ENCODE measurements around the gene ZNF415. TPM values are rescaled to one million over a fixed set of nuclear protein-coding genes. Genes with fewer than 3 reads are reported as not detected.

The ZNF415 gene
- total and polyA plus RNA-seq, 2 donors (not counting 1 experiment from before 2014, with no cell fraction given), result 7.2 to 15.7 TPM

DNA sequence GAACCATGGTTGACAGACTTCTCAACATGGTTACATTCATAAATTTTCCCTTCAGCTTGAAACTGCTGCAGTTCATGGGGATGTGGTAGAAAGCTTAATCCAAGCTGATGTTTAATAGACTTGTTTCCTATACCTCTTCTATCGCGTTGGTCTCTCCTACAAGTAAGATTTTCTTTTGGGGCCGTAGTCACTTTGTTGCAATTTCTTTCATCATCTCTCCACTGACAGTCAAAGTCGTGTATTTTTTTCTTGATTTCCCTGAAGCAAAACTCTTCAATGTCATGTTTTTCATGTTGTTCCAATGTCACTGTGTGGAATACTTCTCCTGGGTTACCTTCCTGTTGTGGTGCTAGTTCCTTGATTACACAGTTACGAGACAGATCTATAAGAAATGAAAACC is 23.2 kb downstream of the ZNF415 start:
- H3K36me3 ChIP-seq (ENCODE audit: control insufficient read depth, insufficient read depth, low read length), result peaks cover 2% of the 10 kb centered on the region
- no peaks in the 10 kb centered on the region for H3K79me2 ChIP-seq (ENCODE audit: control insufficient read depth, insufficient read depth, low read length)
- no peak overlapping the region for H3K27ac ChIP-seq (ENCODE audit: insufficient read depth, low read length)
- no peaks in the 10 kb centered on the region for H4K20me1 ChIP-seq (ENCODE audit: control insufficient read depth, extremely low read depth, insufficient read depth, low read length)
- DNase-seq (ENCODE audit: low read depth in 2 of 2), result no peak
- no peak overlapping the region for H2AFZ ChIP-seq (ENCODE audit: low read length)
- H3K4me2 ChIP-seq (ENCODE audit: extremely low read depth, insufficient read depth, low read length), result no peak overlapping the region
- H3K4me3 ChIP-seq (replicated peaks in 1 of 4; ENCODE audit: control extremely low read depth in 1 of 4, insufficient read depth in 1 of 4, low read depth in 3 of 4, low read length in 4 of 4), result no peak overlapping the region
- H3K27me3 ChIP-seq (ENCODE audit: control insufficient read depth, insufficient read depth, low read length), result no peaks in the 10 kb centered on the region
- H3K9me3 ChIP-seq (ENCODE audit: control insufficient read depth, insufficient read depth, low read depth, low read length), result no peaks in the 10 kb centered on the region
- no peak for TF ChIP-seq CTCF (conservative IDR thresholded peaks at IDR 0.05 in 1 of 2, IDR thresholded peaks at IDR 0.05 in 1 of 2; ENCODE audit: low read depth in 1 of 2, low read length in 2 of 2)
- no peak overlapping the region for H3K9ac ChIP-seq (ENCODE audit: insufficient read depth, low read length)
- H3K4me1 ChIP-seq (ENCODE audit: control insufficient read depth, extremely low read depth, insufficient read depth, low read length), result no peaks in the 10 kb centered on the region

DNA sequence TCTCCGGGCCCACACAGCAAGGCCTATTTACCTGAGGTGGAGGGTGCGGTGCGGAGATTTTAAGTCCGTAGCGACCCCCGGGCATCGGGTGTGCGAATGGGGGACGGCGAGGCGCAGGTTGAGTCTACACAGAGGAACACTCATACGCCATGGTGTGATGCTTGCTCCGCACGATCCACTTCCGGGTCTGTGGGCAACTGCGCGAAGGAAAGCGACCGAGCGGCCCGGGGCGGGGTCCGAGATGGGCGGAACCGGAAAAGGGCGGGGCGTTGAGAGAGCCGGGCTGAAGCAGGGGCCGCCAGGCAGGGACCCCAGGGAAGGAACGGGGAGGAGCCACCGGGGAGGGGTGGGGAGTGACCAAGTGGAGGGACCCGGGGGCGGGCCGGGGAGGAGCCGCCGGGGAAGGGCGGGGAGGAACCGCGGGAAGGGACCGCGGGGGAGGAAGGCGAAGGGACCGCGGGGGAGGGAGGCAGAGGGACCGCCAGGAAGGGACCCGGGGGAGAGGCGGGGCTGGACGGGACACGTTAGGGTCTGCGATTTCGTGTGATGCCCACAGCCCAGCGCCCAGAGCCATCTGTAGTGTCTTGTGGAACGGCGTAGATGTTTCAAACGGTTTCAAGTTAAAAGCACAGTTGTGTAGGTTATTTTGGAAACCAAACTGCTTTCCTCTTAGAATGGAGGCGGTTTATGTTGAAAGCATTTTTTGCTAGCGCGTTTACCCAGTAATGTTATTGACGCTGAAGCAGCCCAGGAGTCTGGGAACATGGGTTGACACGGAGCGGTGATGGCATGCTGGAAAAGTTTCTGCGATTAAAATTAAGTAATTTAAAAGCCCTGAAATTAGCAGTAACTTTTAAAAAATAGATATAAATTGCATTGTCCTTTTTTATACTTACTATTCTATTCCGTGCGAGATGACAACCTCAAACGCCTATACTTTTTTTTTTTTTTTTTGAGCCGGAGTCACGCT is 29.2 kb downstream of the ZNF415 start, which contains the start of gene ZNF160:
ZNF160 (minus strand) TSS at position 189 of the 970 bp plus-strand sequence. CDS start 17,146 bp downstream, outside the sequence.
- Histone ChIP-seq H4K20me1 (ENCODE audit: control insufficient read depth, extremely low read depth, insufficient read depth, low read length) (no peaks in the 10 kb centered on the region), H3K9ac (ENCODE audit: insufficient read depth, low read length) (peak within 1 kb of the TSS; percentile 92), H3K79me2 (ENCODE audit: control insufficient read depth, insufficient read depth, low read length) (peaks cover 23% of the 10 kb centered on the region), H3K27me3 (ENCODE audit: control insufficient read depth, insufficient read depth, low read length) (no peaks in the 10 kb centered on the region), H3K36me3 (ENCODE audit: control insufficient read depth, insufficient read depth, low read length) (no peaks in the 10 kb centered on the region), H2AFZ (ENCODE audit: low read length) (peak within 1 kb of the TSS; percentile 97), H3K9me3 (ENCODE audit: control insufficient read depth, insufficient read depth, low read depth, low read length) (no peaks in the 10 kb centered on the region), H3K4me3 (replicated peaks in 1 of 4; ENCODE audit: control extremely low read depth in 1 of 4, insufficient read depth in 1 of 4, low read depth in 3 of 4, low read length in 4 of 4) (peak within 1 kb of the TSS; percentile 80 to 99 (median 94)), H3K27ac (ENCODE audit: insufficient read depth, low read length) (peak within 1 kb of the TSS; percentile 97), H3K4me1 (ENCODE audit: control insufficient read depth, extremely low read depth, insufficient read depth, low read length) (no peaks in the 10 kb centered on the region), H3K4me2 (ENCODE audit: extremely low read depth, insufficient read depth, low read length) (peak within 1 kb of the TSS; percentile 96)
- TF ChIP-seq CTCF (conservative IDR thresholded peaks at IDR 0.05 in 1 of 2, IDR thresholded peaks at IDR 0.05 in 1 of 2; ENCODE audit: low read depth in 1 of 2, low read length in 2 of 2), result no peak
- TF ChIP-seq EZH2 (IDR thresholded peaks at IDR 0.05; ENCODE audit: low read length, missing control alignments), result no peak
- DNase-seq (ENCODE audit: low read depth in 2 of 2), result peak; percentile 95

- H3K9ac ChIP-seq (ENCODE audit: insufficient read depth, low read length), result peak overlapping the region; percentile 92
- peak overlapping the region; percentile 96 for H3K4me2 ChIP-seq (ENCODE audit: extremely low read depth, insufficient read depth, low read length)
- TF ChIP-seq EZH2 (IDR thresholded peaks at IDR 0.05; ENCODE audit: low read length, missing control alignments), result no peak
- no peak for TF ChIP-seq CTCF (conservative IDR thresholded peaks at IDR 0.05 in 1 of 2, IDR thresholded peaks at IDR 0.05 in 1 of 2; ENCODE audit: low read depth in 1 of 2, low read length in 2 of 2)
- no peaks in the 10 kb centered on the region for H3K27me3 ChIP-seq (ENCODE audit: control insufficient read depth, insufficient read depth, low read length)
- no peaks in the 10 kb centered on the region for H3K4me1 ChIP-seq (ENCODE audit: control insufficient read depth, extremely low read depth, insufficient read depth, low read length)
- H3K27ac ChIP-seq (ENCODE audit: insufficient read depth, low read length), result peak overlapping the region; percentile 97
- H2AFZ ChIP-seq (ENCODE audit: low read length), result peak overlapping the region; percentile 91
- peak overlapping the region; percentile 80 to 99 (median 94) for H3K4me3 ChIP-seq (replicated peaks in 1 of 4; ENCODE audit: control extremely low read depth in 1 of 4, insufficient read depth in 1 of 4, low read depth in 3 of 4, low read length in 4 of 4)
- H3K9me3 ChIP-seq (ENCODE audit: control insufficient read depth, insufficient read depth, low read depth, low read length), result no peaks in the 10 kb centered on the region
- H4K20me1 ChIP-seq (ENCODE audit: control insufficient read depth, extremely low read depth, insufficient read depth, low read length), result no peaks in the 10 kb centered on the region
- H3K36me3 ChIP-seq (ENCODE audit: control insufficient read depth, insufficient read depth, low read length), result no peaks in the 10 kb centered on the region
- peaks cover 27% of the 10 kb centered on the region for H3K79me2 ChIP-seq (ENCODE audit: control insufficient read depth, insufficient read depth, low read length)
- DNase-seq (ENCODE audit: low read depth in 2 of 2), result peak; percentile 24 to 32
These were observed 29.9 kb downstream of the ZNF415 start for GRCh38 chr19:53102756-53103233.
